Panc1 (cell line): Measurements from ENCODE around the gene ZRANB3. TPM values are rescaled to one million over a fixed set of nuclear protein-coding genes. Genes with fewer than 3 reads are reported as not detected.

ENCODE experiments used
- ATAC-seq: fragments of 200-7000 bp; cut with Tn5 transposase; 2 replicates; pipeline ENCODE4 v1.9.1; 2020; ENCODE audit warnings: mild to moderate bottlenecking, moderate library complexity
- BruUV-seq: library from RNA; stranded (reverse); fragments of 400-500 nt; replicated peaks from 2 replicates; lab custom pipeline; 2021; lab: Mats Ljungman, UMichigan
- CTCF ChIA-PET: fragments of 300-600 bp; sonication (Branson Sonifier 250); formaldehyde crosslinking; loops from one replicate; lab custom pipeline; 2022; ENCODE audit warnings: antibody characterized with exemption; lab: Charles Lee
- POLR2A ChIA-PET: fragments of 300-600 bp; sonication (Branson Sonifier 250); formaldehyde crosslinking; loops from one replicate; lab custom pipeline; 2022; ENCODE audit warnings: antibody characterized with exemption; lab: Charles Lee
- DNase-seq: peaks from one replicate; pipeline ENCODE4 v3.0.0-alpha.2; 2010; ENCODE audit warnings: low read depth, low spot score
- H3K27ac ChIP-seq: 2 replicates; pipeline ENCODE4 v1.5.1; 2011; ENCODE audit warnings: mild to moderate bottlenecking, low read length, inconsistent platforms
- H3K27me3 ChIP-seq: fragments of 200-500 bp; sonication (Bioruptor generic); 2 replicates; pipeline ENCODE4 v1.6.0; 2014; ENCODE audit warnings: low read length, inconsistent platforms; ENCODE audit not compliant: control insufficient read depth, insufficient read depth
- H3K36me3 ChIP-seq: fragments of 200-500 bp; sonication (Bioruptor generic); 2 replicates; pipeline ENCODE4 v1.5.1; 2014; ENCODE audit warnings: inconsistent platforms, mild to moderate bottlenecking, low read length, moderate library complexity; ENCODE audit not compliant: control insufficient read depth, insufficient read depth
- H3K4me1 ChIP-seq: 2 replicates; pipeline ENCODE4 v1.5.1; 2011; ENCODE audit warnings: inconsistent platforms, mild to moderate bottlenecking, low read length, moderate library complexity; ENCODE audit not compliant: control insufficient read depth, insufficient read depth
- H3K4me3 ChIP-seq, 2 experiments: 2 replicates each; pipeline ENCODE4 v1.5.1; 2011 to 2012; ENCODE audit warnings: low read depth in 2 of 2, low read length in 2 of 2, mild to moderate bottlenecking in 2 of 2, inconsistent platforms in 1 of 2, moderate library complexity in 1 of 2
- H3K9me3 ChIP-seq: fragments of 200-500 bp; sonication (Bioruptor generic); 2 replicates; pipeline ENCODE4 v1.5.1; 2014; ENCODE audit warnings: low read depth, mild to moderate bottlenecking, inconsistent platforms, low read length, moderate library complexity; ENCODE audit not compliant: control insufficient read depth, insufficient read depth
- POLR2AphosphoS5 ChIP-seq: IDR thresholded peaks from 2 replicates; pipeline ENCODE4 v1.6.1; 2012; ENCODE audit warnings: mild to moderate bottlenecking, low read depth, low read length, moderate library complexity
- REST ChIP-seq, 2 experiments: IDR thresholded peaks; 2 replicates each; pipeline ENCODE4 v1.6.1; 2011 to 2012; ENCODE audit warnings: low read depth in 2 of 2, control low read depth in 1 of 2, low read length in 1 of 2, mild to moderate bottlenecking in 1 of 2, moderate library complexity in 1 of 2; ENCODE audit not compliant: insufficient read depth in 1 of 2
- SIN3A ChIP-seq: IDR thresholded peaks from 2 replicates; pipeline ENCODE4 v1.6.1; 2012; ENCODE audit warnings: low read depth, mild to moderate bottlenecking, low read length, moderate library complexity, borderline replicate concordance; ENCODE audit not compliant: insufficient read depth
- TCF7L2 ChIP-seq: IDR thresholded peaks from 2 replicates; pipeline ENCODE4 v1.6.1; 2011; ENCODE audit warnings: mild to moderate bottlenecking, low read depth, low read length, inconsistent platforms
- in situ Hi-C: cut with HindIII; loops from 2 replicates; pipeline ENCODE4 v1.10.0; 2016; ENCODE audit warnings: low sequenced_read_pairs, low pct_unique_long_range_greater_than_20kb
- intact Hi-C: fragments of 100-400 bp; cut with micrococcal nuclease; formaldehyde crosslinking; loops from one replicate; pipeline ENCODE4 v1.10.0; 2022; ENCODE audit not compliant: unreplicated experiment
- total RNA-seq: library from RNA; stranded (reverse); gene quantifications from one replicate; pipeline ENCODE4 v1.2.1, GENCODE V29; 2021; ENCODE audit not compliant: unreplicated experiment
- TF ChIP-seq, protein P1 (sequence below): fragments of 450-650 bp; IDR thresholded peaks from 2 replicates; pipeline ENCODE4 v1.5.1; 2017; ENCODE audit warnings: mild to moderate bottlenecking

ZRANB3 gene
- total RNA-seq, 1 experiment from 2014 or later: 11.7 TPM

DNA sequence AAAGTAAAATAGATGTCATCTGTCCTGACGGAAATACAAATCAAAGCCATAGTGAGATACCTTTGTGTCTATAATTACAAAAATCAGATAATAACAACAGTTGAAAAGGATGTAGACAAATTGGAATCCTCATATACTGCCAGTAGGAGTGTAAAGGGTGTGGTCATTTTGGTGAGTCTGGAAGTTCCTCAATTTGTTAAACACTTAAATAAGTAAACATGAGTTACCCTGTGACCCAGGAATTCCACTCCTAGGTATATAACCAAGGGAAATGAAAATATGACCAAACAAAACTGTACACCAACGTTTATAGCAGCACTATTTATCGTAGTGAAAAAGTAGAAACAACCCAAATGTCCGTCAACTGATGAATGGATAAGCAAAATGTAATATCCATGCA is 24.3 kb upstream of the ZRANB3 start:
- TSS peak; percentile 60 for BruUV-seq
- H3K4me3 ChIP-seq: no peak overlapping the region
- POLR2A ChIA-PET: no interaction called here

GRCh38 chr2:135552887-135553286 is 21.9 kb upstream of the ZRANB3 start:
- Histone ChIP-seq H3K36me3 (no peaks in the 10 kb centered on the region), H3K27me3 (no peaks in the 10 kb centered on the region), H3K4me1 (no peaks in the 10 kb centered on the region), H3K9me3 (no peaks in the 10 kb centered on the region), H3K27ac (no peak overlapping the region), H3K4me3 (no peak overlapping the region)
- no TSS peak for BruUV-seq
- DNase-seq (no peak), ATAC-seq (no peak)
- in situ Hi-C loops: no loop called here
- POLR2A ChIA-PET: no interaction called here
- CTCF ChIA-PET: no interaction called here
- intact Hi-C loops: no loop called here
- TF ChIP-seq REST (IDR thresholded peaks at IDR 0.05; ENCODE audit: insufficient read depth in 1 of 2, low read depth in 2 of 2, low read length in 1 of 2) (no peak), POLR2AphosphoS5 (no peak), SIN3A (no peak), TCF7L2 (no peak)
- TF ChIP-seq, protein P1, sequence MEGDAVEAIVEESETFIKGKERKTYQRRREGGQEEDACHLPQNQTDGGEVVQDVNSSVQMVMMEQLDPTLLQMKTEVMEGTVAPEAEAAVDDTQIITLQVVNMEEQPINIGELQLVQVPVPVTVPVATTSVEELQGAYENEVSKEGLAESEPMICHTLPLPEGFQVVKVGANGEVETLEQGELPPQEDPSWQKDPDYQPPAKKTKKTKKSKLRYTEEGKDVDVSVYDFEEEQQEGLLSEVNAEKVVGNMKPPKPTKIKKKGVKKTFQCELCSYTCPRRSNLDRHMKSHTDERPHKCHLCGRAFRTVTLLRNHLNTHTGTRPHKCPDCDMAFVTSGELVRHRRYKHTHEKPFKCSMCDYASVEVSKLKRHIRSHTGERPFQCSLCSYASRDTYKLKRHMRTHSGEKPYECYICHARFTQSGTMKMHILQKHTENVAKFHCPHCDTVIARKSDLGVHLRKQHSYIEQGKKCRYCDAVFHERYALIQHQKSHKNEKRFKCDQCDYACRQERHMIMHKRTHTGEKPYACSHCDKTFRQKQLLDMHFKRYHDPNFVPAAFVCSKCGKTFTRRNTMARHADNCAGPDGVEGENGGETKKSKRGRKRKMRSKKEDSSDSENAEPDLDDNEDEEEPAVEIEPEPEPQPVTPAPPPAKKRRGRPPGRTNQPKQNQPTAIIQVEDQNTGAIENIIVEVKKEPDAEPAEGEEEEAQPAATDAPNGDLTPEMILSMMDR: no peak

More for the DNA sequence above, 24.3 kb upstream of the ZRANB3 start:
- no peak overlapping the region for H3K27ac ChIP-seq
- DNase-seq (no peak), ATAC-seq (no peak)
- H3K36me3 ChIP-seq: no peaks in the 10 kb centered on the region
- H3K9me3 ChIP-seq: no peaks in the 10 kb centered on the region
- intact Hi-C loops (no loop called here), in situ Hi-C loops (no loop called here)
- H3K27me3 ChIP-seq: no peaks in the 10 kb centered on the region
- no peak for TF ChIP-seq REST (IDR thresholded peaks at IDR 0.05; ENCODE audit: insufficient read depth in 1 of 2, low read depth in 2 of 2, low read length in 1 of 2)
- TF ChIP-seq SIN3A: no peak
- TF ChIP-seq POLR2AphosphoS5: no peak
- TF ChIP-seq, protein P1: no peak
- no peak for TF ChIP-seq TCF7L2
- CTCF ChIA-PET: no interaction called here
- peaks cover 2% of the 10 kb centered on the region; the same call in 1 of the 2 replicates for H3K4me1 ChIP-seq
